K562 treated with DMSO at 1 percent for 48 hours (cell line): ENCODE results near the gene RFPL4AL1. TPM values are rescaled to one million over a fixed set of nuclear protein-coding genes. Genes with fewer than 3 reads are reported as not detected.

ENCODE experiments used
- total RNA-seq: library from RNA; unstranded; fragments of 300-600 nt; gene quantifications from 2 replicates; pipeline ENCODE4 v1.2.3, GENCODE V29; 2022; ENCODE audit warnings: low replicate concordance; ENCODE audit errors: extremely low read depth

The RFPL4AL1 gene
- total RNA-seq = not detected in 2 replicates

DNA sequence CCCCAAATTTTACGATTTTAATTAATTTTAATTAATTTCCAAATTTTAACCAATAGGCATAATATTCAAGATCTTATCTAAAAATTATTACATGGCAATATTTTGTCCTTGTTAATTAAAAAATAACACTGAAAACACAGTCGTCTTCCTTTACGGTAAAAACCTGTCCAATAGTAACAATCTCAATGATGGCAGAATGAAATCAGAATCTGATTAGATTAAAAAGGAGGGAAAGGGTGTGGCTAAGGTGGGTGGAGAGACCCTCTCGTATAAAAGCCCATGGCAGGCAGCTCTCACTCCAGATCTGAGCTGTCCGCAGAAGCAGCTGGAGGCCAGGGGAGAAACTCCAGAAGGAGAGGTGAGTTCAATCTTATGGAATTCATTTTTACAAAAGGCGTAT, at the start of gene RFPL4AL1:
Gene RFPL4AL1 (plus strand): TSS at position 301 of the 400 bp plus-strand sequence. CDS start 2,687 bp downstream, outside the sequence.

DNA sequence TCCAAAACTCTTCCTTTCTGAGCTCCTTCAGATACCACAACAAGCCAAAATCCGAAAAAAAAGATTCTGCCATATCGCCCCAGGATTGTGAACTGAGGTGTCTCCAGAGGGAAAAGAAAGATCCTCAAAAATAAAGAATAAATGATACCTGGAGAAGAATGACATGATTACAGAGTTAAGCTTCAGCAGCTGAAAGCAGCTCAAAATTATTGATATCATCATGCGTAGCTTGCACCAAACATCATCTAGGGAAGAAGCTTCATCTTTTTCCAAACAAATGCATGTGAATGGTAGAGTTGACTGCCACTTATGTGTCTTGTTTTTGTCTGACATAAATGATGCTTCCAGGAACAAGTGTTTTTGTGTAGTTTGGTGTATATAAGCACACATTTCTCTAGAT, 30.6 kb upstream of the RFPL4AL1 start, which contains the start of gene NLRP9:
Gene NLRP9 (minus strand): TSS at position 101 of the 400 bp plus-strand sequence. CDS start 28 bp downstream, at position 73.

DNA sequence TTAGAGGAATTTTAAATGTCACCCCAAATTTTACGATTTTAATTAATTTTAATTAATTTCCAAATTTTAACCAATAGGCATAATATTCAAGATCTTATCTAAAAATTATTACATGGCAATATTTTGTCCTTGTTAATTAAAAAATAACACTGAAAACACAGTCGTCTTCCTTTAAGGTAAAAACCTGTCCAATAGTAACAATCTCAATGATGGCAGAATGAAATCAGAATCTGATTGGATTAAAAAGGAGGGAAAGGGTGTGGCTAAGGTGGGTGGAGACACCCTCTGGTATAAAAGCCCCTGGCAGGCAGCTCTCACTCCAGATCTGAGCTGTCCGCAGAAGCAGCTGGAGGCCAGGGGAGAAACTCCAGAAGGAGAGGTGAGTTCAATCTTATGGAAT, 10.1 kb upstream of the RFPL4AL1 start, which contains the start of gene RFPL4A:
Gene RFPL4A (plus strand): TSS at position 301 of the 400 bp plus-strand sequence. CDS start 2,704 bp downstream, outside the sequence.

Other genes starting within 250 kb of the RFPL4AL1 start
- gene SBK2, start 232.0 kb upstream of the RFPL4AL1 start, total RNA-seq = not detected in 2 replicates
- not detected in 2 replicates for gene SBK3, start 223.6 kb upstream of the RFPL4AL1 start, total RNA-seq
- gene ZNF579, start 188.3 kb upstream of the RFPL4AL1 start, total RNA-seq = not detected in 2 replicates
- gene FIZ1, start 169.6 kb upstream of the RFPL4AL1 start, total RNA-seq = not detected in 2 replicates
- not detected in 2 replicates for gene ZNF524, start 168.8 kb upstream of the RFPL4AL1 start, total RNA-seq
- not detected in 2 replicates for gene ZNF865, start 163.5 kb upstream of the RFPL4AL1 start, total RNA-seq
- not detected in 2 replicates for gene ZNF784, start 144.6 kb upstream of the RFPL4AL1 start, total RNA-seq
- gene ZNF580, start 128.1 kb upstream of the RFPL4AL1 start, total RNA-seq = not detected in 2 replicates
- gene ZNF581, start 125.5 kb upstream of the RFPL4AL1 start, total RNA-seq = not detected in 2 replicates
- not detected in 2 replicates for gene CCDC106, start 120.9 kb upstream of the RFPL4AL1 start, total RNA-seq
- gene U2AF2, start 114.1 kb upstream of the RFPL4AL1 start, total RNA-seq = not detected in 2 replicates
- not detected in 2 replicates for gene EPN1, start 93.9 kb upstream of the RFPL4AL1 start, total RNA-seq
- gene NLRP9, start 30.7 kb upstream of the RFPL4AL1 start, total RNA-seq = not detected in 2 replicates
- gene RFPL4A, start 10.0 kb upstream of the RFPL4AL1 start, total RNA-seq = not detected in 2 replicates
- gene NLRP11, start 62.9 kb downstream of the RFPL4AL1 start, total RNA-seq = not detected in 2 replicates
- not detected in 2 replicates for gene NLRP4, start 67.4 kb downstream of the RFPL4AL1 start, total RNA-seq
- gene NLRP13, start 163.2 kb downstream of the RFPL4AL1 start, total RNA-seq = not detected in 2 replicates
- not detected in 2 replicates for gene NLRP8, start 178.7 kb downstream of the RFPL4AL1 start, total RNA-seq
- gene NLRP5, start 217.7 kb downstream of the RFPL4AL1 start, total RNA-seq = not detected in 2 replicates